ENCODE measurements around the gene TRIM47.

TRIM47 gene

DNA sequence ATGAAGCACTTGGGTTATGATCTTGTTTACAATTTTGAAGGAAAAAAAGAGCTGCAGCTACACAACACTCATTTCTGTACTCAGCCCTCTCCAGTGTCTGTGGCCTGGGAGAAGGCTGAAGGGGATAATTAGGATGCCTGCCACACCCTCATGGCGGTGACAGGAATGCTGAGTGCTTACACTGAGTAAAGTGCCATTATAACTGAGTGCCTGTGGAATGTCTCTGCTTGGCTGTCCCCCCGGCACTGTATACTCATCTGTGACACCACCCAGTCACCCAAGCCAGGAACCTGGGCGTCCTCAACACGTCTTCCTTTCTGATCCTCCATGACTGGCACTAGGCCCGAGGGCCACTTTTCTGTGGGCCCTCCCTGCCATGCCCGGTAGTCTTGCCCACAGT lies 29.8 kb upstream of the TRIM47 start:
- DNase-seq (ENCODE audit: low read depth, low spot score), result no peak

DNA sequence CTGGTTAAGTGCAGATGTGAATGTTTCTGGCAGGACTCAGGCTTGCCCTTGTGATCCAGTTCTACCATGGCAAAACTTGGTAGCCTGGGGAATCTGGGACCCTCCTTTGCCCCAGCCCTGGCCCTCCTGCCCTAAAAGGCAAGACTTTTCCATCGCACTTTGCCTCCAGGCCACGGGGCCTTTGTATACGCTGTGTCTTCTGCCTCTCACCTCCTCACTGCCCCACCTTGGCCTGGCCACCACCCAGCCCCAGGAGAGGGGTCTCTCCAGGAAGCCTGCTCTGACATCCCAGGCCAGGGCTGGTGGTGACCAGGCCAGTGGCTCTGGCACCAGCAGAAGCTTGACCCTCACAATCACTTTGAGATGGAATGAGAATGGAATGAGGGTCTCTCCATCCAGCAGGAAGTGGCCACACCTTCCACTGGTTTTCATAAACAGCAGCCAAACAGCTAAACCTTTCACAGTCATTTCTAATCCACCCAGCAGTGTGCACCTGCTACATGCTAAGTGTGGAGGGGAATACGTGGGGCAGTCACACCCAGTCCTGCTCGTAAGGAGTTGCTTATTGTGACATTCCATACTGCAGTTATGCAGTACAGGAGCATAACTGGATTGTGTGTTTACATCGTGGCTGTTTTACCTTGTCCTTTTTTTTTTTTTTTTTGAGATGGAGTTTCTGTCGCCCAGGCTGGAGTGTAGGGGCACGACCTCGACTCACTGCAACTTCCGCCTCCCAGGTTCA lies 27.9 kb upstream of the TRIM47 start:
- no peak for DNase-seq (ENCODE audit: low read depth, low spot score)

DNA sequence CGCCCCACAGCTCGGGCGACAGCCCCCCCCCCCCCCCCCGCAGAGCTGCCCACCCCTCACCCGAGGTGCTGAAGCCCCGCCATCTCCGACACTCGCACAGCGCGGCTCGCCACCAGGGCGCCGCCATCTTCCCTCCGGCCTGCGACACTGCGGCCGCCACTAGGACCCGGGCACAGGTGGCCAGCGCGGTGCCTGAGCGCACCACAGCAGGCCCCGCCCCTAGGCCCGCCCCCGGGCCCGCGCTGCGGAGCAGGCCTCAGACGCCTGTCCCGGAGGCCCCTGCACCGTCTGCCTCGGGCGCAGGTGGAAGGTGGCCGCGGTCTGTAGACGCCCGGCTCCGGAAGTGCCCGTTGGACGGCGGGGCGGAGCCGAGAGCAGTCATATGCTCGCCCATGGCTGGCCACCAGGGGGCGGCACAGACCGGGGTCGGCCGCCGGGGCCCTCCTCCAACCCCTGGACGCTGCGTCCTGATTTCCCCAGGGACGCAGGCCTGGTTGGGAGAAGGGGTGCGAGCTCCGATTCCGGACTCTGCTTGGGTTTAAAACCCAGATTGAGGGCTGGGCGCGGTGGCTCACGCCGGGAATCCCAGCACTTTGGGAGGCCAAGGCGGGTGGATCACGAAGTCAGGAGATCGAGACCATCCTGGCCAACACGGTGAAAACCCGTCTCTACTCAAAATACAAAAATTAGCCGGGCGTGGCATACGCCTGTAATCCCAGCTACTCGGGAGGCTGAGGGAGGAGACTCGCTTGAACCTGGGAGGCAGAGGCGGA lies 26.6 kb upstream of the TRIM47 start, which contains the start of gene MRPL38:
TSS of gene MRPL38 (minus strand) at position 136 of the 773 bp plus-strand sequence. CDS start at position 127, 9 bp downstream.
- DNase-seq (ENCODE audit: low read depth, low spot score), result peak; percentile 75

DNA sequence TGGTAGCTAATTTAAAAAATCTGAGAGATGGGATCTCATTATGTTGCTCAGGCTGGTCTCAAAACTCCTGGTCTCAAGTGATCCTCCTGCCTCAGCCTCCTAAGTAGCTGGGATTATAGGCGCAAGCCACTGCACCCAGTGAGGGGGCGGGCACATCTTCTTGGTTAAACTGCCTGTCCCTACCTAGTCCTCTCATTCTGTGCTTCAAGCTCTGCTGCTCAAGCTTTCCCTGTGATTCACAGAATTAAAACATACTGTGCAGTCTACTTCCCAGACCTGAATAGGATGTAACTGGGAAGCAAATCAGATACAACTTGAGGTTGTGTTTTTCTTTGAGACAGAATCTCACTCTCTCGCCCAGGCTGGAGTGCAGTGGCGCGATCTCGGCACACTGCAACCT lies 24.0 kb upstream of the TRIM47 start:
- no peak for DNase-seq (ENCODE audit: low read depth, low spot score)

DNA sequence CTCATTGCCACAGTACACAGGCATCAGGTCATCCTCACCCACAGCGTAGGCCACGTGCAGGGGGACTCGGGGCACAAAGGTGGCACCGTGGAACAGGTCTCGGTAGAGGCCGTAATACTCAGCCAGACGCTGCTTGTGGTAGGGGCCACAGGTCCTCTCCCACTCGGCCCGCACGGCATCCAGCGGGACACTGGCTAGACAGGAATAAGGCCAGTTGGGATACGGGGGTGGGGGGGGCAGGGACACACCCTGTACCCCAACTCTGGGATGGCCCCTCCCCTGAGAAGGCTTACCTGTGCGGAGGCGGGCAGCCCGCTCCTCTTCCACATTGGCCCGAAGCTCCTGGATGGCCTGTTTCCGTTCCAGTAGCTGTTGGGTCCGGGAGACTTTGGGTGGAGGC lies 23.3 kb upstream of the TRIM47 start:
- DNase-seq (ENCODE audit: low read depth, low spot score), result no peak

DNA sequence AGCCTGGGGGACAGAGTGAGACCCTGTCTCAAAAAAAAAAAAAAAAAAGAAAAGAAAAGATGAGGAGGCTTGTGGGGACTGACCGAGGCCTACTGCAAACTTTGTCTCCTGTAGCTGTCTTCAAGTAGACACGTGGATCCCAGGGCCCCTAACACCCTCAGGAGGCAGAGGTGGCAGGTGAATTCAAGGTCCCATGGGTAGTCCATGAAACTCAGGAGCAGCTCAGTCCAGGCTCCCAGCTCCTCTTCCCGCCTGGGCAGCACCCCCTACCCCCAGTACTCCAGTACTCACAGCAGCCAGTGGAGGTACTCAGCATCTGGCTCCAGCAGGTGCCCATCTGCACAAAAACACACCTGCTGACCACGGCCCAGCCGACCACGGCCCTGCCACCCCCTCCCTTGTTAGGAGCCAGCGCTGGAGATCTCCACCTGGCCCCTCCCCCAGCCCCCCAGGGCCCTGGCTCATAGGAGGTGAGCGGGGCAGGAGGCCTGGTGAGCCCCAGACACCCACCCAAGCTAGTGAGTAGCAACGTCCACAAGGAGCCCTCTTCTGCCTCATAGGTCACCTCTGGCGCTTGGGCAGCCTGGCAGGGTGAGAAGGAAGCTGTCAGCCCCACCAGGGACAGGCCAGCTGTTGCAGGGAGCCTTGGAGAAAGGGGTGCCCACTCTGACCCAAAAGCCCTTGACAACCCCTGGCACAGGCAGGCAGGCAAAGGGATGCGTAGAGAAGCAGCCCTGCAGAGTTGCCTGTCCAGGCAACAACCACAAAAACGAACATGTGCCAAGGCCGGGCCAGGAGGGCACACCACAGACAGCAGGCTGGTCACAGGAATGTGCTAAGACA lies 22.5 kb upstream of the TRIM47 start:
- DNase-seq (ENCODE audit: low read depth, low spot score), result no peak

DNA sequence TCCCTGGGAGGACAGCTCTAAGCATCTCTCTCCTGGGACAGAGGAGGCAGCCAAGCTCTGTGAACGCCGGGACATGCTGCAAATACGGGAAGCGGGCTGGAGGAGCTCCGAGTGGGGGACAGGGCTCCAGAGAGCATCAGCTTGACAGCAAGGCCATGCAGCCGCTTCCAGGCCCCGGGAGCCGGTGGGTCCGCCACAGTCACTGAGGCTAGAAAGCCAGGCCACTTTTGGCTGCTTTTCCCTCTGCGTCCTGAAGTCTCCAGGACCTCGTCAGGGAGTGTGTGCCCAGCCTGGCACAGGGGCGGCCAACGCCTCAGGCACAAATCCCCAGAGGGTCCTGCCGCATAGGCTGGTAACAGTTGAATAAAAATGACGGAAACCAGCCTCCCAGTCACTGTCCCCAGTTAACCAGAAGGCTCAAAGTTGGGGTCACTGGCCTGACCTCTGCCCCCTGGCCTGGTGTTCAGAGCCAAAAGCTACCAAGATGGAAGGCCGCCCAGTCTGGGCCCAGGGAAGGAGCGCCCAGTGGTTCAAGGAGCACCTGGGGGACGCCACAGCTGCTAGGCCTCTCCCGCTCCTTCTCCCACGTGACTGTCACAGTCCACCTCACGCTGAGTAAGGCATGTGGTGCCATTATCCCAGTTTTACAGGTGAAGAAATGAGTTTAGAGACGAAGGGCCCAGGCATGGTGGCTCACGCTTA lies 21.5 kb upstream of the TRIM47 start:
- DNase-seq (ENCODE audit: low read depth, low spot score), result no peak

DNA sequence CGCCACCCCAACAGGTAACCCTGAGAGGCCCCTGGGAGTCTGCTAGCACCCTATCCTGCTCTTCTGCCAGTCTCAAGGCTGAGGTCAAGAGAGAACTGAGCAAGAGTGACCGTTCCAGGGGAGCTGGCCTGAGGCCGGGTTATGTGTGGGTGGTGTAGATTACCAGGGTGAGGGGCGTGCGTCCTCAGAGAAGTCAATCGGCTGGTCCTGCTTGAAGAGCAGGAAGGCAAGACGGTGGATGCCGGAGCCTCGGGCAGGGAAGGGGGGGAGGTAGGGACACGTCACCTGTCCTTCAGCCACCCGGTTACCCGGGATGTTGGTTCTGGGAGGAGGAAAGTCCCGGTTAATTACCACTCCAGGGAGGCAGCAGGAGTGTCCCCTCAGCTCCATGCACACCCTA lies 21.0 kb upstream of the TRIM47 start:
- DNase-seq (ENCODE audit: low read depth, low spot score), result no peak

DNA sequence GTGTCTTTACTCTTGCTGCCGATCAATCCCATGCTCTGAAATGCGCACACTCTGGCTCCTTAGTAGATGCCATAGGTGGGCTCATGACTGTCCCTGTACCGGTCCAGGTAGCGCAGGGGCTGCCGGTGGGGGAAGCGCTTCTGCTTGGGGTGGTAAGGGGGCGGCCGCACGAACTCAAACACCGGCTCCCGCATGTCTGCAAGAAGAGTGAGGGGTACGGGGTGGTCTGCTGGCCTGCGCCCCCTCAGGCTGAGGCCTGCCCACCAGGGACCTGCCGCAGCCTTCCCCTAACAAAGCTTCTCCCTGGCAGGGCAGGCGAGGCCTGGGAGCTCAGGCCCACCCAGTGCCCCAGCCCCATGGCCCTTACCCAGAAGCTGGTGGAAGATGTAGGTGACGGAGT lies 20.4 kb upstream of the TRIM47 start:
- DNase-seq (ENCODE audit: low read depth, low spot score), result no peak

DNA sequence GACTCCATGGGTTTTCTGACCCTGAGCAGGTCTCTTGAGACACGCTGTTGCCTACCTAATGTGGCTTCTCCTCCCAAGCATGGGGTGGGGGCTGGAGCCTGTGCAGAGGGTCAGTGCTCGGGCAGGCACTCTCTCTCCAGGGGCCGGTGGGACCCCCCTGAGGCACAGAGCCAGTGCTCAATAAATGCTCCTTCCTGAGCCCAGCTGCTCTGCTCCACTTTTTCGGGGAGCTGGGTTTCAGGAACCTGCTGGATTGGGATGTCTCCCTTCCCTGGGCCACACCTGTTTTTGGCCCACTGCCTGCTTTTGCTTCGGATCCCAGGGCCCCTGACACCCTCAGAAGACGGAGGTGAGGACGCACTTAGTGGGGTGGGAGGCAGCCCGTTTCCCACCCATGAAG lies 19.7 kb upstream of the TRIM47 start:
- no peak for DNase-seq (ENCODE audit: low read depth, low spot score)

DNA sequence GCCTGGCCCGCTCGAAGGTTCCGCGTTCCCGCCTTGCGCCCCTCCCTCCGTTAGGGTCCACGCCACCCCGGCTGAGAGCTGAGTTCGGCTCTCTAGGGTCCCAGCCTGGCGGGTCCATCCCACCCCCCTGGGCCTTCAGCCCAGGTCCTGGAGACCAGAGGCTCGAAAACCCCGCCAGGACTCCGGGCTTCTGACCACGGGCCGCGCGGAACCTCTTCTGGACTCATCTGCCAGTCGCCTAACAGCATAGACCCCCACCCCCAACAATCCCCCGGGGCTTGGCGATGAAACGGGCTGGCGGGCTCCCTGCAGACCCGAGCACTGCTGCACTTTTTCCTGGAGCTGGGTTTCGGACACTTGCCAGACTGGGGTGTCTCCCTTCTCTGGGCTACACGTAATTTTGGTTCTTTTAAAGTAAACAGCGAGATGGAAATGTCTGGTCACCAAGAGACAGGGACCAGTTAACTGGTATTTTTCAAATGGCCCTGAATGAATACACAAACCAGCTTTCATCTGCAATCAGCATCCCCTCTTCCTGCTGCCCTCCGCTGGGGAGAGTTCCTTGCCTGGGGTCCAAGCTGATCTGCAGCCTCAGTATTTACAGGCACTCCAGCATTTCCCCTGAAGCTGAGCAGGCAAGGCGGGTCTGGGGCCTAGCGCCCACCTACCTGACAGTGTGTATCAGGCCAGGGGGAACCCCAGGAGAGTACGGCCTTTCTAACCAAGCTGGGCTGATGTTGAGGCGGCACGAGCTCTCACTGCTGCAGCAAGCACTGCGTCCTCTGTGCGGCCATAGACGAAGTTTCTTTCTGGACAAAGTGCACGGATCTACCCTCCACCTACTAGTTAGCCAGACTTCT lies 19.0 kb upstream of the TRIM47 start:
- no peak for DNase-seq (ENCODE audit: low read depth, low spot score)

DNA sequence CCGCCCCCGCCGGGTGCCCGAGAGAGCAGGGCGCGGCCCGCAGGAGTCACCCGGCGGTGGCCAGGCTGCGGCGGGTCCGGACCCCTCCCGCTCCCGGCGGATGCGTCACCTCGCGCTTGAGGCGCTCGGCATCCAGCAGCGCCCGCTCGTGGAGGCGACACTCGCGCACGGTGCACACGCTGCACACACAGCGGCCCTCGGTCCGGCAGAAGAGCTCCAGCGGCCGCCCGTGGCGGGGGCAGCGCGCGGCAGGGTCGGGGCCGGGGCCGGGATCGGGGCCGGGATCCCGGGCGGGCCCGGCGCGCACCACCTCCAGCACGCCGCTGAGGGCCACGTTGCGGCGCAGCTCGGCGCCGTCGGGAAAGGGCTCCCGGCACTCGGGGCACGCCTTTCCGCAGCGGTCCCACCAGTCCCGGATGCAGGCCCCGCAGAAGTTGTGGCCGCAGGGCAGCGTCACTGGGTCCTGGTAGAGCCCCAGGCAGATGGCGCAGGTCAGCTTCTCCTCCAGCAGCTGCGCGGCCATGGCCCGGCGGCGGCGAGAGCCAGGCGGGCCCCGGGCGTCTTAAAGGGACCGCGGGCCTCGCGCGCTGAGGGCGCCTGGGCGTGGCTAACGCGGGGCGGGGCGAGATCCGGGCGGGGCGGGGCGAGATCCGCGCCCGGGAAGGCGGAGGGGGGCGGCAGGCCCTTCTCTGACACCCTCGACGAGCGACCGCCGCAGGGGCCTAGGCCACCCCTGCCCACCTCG lies 18.2 kb upstream of the TRIM47 start, which contains the start of gene TRIM65:
TSS of gene TRIM65 (minus strand) at position 537 of the 745 bp plus-strand sequence. CDS start at position 523, 14 bp downstream.
- DNase-seq (ENCODE audit: low read depth, low spot score), result no peak

DNA sequence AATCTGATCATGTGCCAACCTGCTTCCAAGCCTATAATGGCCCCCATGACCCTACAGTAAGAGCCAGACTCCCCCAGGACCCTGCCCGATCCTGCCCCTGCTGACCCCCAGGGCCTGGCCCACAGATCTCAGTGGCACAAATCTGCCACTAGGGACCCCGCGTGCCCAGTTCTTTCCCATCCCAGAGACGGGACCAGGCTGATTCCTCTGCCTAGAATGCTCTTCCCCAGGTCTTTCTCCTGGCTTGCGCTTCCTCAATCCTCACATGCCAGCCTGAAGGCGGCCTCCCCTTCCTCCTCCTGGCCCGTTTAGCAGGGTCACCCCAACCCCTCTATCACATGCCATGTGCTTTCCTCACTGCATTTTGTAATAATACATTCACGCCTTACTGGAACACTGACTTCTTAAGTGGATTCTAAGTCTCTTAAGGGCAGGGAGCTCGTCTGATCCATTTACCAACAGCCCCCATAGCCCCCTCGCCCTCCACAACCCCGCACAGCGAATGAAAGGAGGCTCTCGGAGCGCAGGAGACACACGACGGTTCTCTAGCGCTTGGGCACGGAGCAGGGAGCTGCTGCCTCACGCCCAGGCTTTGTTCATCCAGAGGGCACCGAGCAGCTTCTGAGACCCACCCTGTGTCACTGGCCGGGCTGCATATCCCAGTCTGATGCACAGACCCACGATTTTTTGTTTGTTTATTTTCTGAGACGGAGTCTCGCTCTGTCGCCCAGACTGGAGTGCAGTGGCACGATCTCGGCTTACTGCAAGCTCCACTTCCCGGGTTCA lies 17.2 kb upstream of the TRIM47 start:
- no peak for DNase-seq (ENCODE audit: low read depth, low spot score)

DNA sequence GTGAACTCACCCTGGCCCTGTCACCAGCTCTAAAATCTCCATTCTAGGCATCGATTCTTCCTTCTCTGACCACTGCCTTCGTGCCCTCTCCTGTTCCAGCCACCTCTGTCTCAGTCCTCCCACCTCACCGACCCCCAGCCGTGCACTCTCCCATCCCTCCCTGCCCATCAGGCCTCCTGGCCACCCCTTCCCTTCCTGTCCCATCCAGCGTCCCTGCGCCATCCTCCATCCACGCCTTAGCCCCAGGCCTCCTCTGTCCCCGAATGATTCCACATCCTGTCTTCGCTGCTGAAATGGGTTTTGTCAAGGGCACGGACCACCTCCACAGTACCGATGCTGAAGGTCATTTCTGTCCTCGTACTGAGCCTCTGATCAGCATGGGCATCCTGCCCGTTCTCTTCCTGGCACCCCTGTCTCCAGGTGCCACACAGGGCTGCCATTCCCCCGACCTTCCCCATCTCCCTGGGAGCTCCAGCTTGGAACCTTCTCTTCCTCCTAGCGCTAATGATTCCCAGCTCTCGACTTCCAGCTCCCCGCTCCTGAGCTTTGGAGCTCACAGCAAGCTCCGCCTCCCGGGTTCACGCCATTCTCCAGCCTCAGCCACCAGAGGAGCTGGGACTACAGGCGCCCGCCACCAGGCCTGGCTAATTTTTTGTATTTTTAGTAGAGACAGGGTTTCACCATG lies 15.8 kb upstream of the TRIM47 start:
- no peak for DNase-seq (ENCODE audit: low read depth, low spot score)

DNA sequence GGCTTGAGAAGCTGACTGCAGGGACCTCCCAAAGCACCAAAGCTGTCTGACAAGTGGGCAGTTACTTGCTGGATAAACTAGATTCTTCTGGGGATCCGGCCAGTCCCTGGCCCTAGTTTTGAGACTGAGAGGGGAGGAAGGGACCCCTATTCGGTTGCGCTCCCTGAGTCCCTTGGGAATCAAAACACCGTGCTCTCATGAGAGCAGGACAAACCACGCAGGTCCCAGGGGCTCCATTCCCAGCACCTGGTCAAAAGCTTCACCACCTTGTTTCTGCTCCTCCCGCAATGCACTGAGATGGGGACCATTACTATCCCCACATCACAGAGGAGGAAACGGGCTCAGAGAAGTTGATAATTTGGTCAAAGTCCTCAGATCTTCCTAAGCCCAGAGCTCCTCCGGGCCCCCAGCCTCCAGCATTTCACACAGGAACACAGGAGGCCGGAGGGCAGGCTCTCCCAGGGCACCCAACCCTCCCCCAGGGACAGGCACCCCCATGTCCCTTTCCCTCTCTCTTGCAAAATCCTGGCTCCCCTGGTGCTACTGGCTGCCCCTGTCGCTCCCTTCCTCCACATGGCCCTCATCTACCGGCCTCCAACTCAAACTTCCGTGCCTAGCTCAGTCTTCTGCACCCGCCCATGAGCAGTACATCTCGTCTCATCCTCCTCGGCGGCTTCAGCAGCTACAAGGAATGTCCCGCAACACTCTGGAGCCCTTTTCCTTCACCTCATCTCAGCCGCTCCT lies 15.1 kb upstream of the TRIM47 start:
- DNase-seq (ENCODE audit: low read depth, low spot score), result no peak

DNA sequence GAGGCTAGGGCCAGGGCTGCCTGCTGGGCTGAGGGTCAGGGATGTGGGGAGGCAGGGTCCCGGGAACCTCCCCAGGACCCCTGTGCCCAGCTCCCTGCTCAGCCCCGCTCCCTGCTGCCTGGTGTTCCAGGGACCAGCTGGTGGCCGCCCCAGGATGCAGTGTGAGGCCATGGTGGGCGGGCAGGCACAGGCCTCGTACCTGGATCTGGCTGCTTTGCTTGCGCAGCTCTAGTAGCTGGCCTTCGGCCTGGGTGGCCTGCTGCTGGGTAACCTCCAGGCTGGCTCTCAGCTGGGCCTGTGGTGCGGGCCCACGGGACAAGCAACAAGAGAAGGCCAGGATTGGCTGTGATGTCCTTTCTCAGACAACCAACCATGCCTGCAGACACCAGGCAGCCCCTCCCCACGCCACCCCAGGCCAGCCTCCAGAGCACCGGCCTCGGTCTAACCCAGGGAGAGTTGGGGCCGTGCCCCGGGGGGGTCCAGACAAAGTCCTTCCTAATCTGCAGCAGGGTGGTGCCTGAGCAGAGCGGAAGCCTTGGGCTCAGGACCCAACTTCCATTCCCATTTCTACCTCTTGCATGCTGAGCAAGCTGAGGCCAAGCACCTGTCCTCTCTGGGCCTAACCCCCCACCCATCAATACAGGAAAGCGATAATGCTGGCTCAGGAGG lies 14.3 kb upstream of the TRIM47 start:
- no peak for DNase-seq (ENCODE audit: low read depth, low spot score)
